GM12891 (cell line): ENCODE data around the gene NDUFA8.

Source experiments
- DNase-seq: peaks from one replicate; pipeline ENCODE4 v3.0.0; 2011; ENCODE audit warnings: low spot score; ENCODE audit not compliant: insufficient read length
- FAIRE-seq: peaks from 2 replicates; lab custom pipeline; 2011; peaks lifted over from hg19 to GRCh38; lab: Jason Lieb, UNC
- PAX5 ChIP-seq: IDR thresholded peaks from 2 replicates; pipeline ENCODE4 v1.6.1; 2011; ENCODE audit warnings: low read length, moderate library complexity, mild to moderate bottlenecking; ENCODE audit not compliant: insufficient read depth, severe bottlenecking
- POLR2A ChIP-seq: IDR thresholded peaks from 2 replicates; pipeline ENCODE4 v1.6.1; 2011; ENCODE audit warnings: low read depth, low read length, control low read depth
- POLR2AphosphoS5 ChIP-seq: IDR thresholded peaks from 2 replicates; pipeline ENCODE4 v1.6.1; 2011; ENCODE audit warnings: low read depth, low read length, control low read depth
- POU2F2 ChIP-seq: IDR thresholded peaks from 2 replicates; pipeline ENCODE4 v1.6.1; 2011; ENCODE audit warnings: low read depth, mild to moderate bottlenecking, control low read depth, low read length, moderate library complexity
- SPI1 ChIP-seq: IDR thresholded peaks from 2 replicates; pipeline ENCODE4 v1.6.1; 2011; ENCODE audit warnings: low read depth, low read length, control low read depth
- TAF1 ChIP-seq: IDR thresholded peaks from 2 replicates; pipeline ENCODE4 v1.6.1; 2011; ENCODE audit warnings: low read depth, low read length, control low read depth

Gene NDUFA8

GRCh38 chr9:122116448-122117173 lies 43.0 kb downstream of the NDUFA8 start:
- TF ChIP-seq POLR2AphosphoS5 (no peak), SPI1 (no peak), POLR2A (no peak), TAF1 (no peak), PAX5 (no peak), POU2F2 (no peak)
- DNase-seq (no peak), FAIRE-seq (no peak)

- no peak for DNase-seq
- TF ChIP-seq PAX5 (no peak), TAF1 (no peak), SPI1 (no peak), POLR2A (no peak), POLR2AphosphoS5 (no peak)
- FAIRE-seq = no peak
These were observed 43.5 kb downstream of the NDUFA8 start for GRCh38 chr9:122116040-122116439.

DNA sequence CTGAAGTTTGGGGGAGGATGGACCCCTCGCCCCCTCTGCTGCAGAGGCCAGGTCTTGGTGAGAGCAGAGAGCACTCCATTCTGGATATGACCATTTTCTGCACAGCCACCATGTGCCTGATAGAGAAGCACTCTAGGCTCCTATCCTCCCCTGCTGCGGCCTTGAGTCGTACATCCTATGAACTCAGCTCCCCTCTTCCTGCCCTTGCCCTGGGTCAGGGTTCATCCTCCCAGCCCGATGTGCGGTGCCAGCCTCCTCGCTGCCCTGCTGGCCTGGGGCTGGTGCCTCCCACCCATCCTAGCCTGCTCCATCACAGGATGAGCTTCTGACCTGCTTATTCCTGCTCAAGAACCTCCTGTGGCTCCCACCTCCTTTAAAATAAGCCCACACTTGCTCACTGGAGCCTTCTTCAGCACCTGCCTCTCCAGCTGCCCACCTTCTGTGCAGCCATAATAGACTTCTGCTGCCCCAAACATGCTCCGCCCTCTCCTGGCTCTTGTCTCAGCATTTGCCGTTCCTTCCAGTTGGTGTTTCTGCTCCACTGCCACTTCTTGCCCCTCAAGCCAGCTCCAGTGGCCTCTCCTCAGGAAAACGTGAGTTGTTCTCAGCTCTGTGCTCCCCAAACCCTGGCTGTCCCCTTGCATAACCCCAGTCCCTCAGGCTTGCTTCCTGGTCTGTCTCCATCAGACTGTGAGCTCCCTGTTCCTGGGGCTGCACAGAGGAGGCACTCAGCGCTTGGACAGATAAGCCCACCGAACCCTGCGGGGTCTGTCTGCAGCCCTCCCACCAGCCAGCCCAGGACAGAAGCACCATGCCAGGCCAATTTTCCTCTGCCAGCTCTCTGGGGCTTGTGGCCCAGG lies 44.2 kb downstream of the NDUFA8 start:
- DNase-seq (no peak), FAIRE-seq (no peak)
- TF ChIP-seq TAF1 = no peak
- no peak for TF ChIP-seq POU2F2
- no peak for TF ChIP-seq POLR2AphosphoS5
- TF ChIP-seq PAX5 = no peak
- TF ChIP-seq SPI1 = no peak

DNA sequence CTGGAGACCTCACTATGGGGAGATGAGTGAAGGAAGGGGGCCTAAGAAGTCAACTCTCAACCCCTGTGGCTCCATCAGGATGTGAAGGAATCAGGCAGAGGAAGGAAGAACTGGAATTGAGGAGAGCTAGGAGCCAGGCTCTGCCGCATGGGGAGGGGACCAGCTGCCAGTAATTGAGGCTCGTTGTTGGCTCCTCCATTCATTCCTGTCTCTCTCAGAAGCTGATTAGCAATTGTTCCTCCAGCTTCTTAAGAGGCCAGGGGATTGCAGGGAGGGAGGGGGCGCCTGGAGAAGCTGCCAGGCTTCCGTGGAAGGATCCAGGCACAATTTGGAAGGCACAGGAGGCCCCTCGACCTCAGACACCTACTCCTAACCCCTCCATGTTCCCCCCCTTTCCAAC lies 46.0 kb downstream of the NDUFA8 start:
- FAIRE-seq (no peak), DNase-seq (no peak)
- TF ChIP-seq PAX5 (no peak), POLR2A (no peak), POU2F2 (no peak), POLR2AphosphoS5 (no peak), SPI1 (no peak), TAF1 (no peak)

DNA sequence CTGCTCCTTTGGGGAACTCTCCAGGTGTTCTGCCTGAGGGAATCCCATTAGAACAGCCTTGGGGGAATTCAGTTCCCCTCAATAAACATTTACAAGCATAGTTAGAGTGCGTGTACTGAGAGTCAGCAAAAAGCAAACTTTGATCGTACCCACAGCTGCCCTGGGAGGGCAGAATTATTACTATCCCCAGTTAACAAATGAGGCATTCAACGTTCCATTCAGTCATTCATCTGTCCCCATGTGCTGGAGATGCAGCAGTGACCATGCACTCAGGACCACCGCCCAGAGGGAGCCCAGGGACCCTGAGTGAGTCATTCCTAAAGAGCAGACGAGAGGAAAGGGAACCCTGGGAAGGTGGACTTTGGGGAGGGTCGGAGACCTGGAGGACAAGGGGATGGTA lies 47.3 kb downstream of the NDUFA8 start:
- no peak for DNase-seq
- FAIRE-seq = no peak
- TF ChIP-seq POLR2AphosphoS5 = no peak
- TF ChIP-seq POLR2A = no peak
- TF ChIP-seq PAX5 = no peak
- no peak for TF ChIP-seq SPI1
- TF ChIP-seq TAF1 = no peak
- no peak for TF ChIP-seq POU2F2

GRCh38 chr9:122111413-122112085 lies 48.0 kb downstream of the NDUFA8 start:
- no peak for TF ChIP-seq SPI1
- DNase-seq = no peak
- no peak for FAIRE-seq

- FAIRE-seq (no peak), DNase-seq (no peak)
- TF ChIP-seq PAX5 = no peak
- no peak for TF ChIP-seq SPI1
- no peak for TF ChIP-seq POLR2AphosphoS5
- no peak for TF ChIP-seq TAF1
- TF ChIP-seq POLR2A = no peak
- TF ChIP-seq POU2F2 = no peak
These were observed 49.3 kb downstream of the NDUFA8 start for GRCh38 chr9:122110100-122110833.

- FAIRE-seq (no peak), DNase-seq (no peak)
- TF ChIP-seq POLR2AphosphoS5 (no peak), SPI1 (no peak), TAF1 (no peak), POLR2A (no peak), PAX5 (no peak), POU2F2 (no peak)
These were observed 50.4 kb downstream of the NDUFA8 start for GRCh38 chr9:122109035-122109813.
